H1 (cell line): ENCODE data around the gene KCNMB2. TPM values are rescaled to one million over a fixed set of nuclear protein-coding genes. Genes with fewer than 3 reads are reported as not detected.

ENCODE experiments used
- CTCF ChIA-PET: fragments of 300-600 bp; sonication (Branson Sonifier 250); formaldehyde crosslinking; loops from one replicate; lab custom pipeline; 2021; ENCODE audit not compliant: partially characterized antibody; lab: Charles Lee
- POLR2A ChIA-PET: fragments of 300-600 bp; sonication (Branson Sonifier 250); formaldehyde crosslinking; loops from one replicate; lab custom pipeline; 2021; ENCODE audit warnings: inconsistent platforms; ENCODE audit not compliant: partially characterized antibody; lab: Charles Lee
- DNase-seq, 2 experiments: peaks; one replicate each; pipeline versions ENCODE4 v3.0.0 to v3.0.0-alpha.2; 2010 to 2022; ENCODE audit warnings: low spot score in 2 of 2, low read depth in 1 of 2, mixed read lengths in 1 of 2
- FAIRE-seq: peaks from 2 replicates; lab custom pipeline; 2011; peaks lifted over from hg19 to GRCh38; lab: Jason Lieb, UNC
- H2AFZ ChIP-seq: 2 replicates; pipeline ENCODE4 v1.8.1; 2012; ENCODE audit warnings: low read length, inconsistent platforms
- H2AK5ac ChIP-seq: 2 replicates; pipeline ENCODE4 v1.6.1; 2013; ENCODE audit warnings: low read depth, low read length
- H2BK120ac ChIP-seq: replicated peaks from 2 replicates; pipeline ENCODE3; 2013; ENCODE audit warnings: low read depth, low read length, inconsistent platforms
- H2BK12ac ChIP-seq: 2 replicates; pipeline ENCODE4 v1.6.1; 2013; ENCODE audit warnings: low read depth, low read length
- H2BK15ac ChIP-seq: 2 replicates; pipeline ENCODE4 v1.6.1; 2013; ENCODE audit warnings: low read length
- H2BK20ac ChIP-seq: 2 replicates; pipeline ENCODE4 v1.6.1; 2013; ENCODE audit warnings: low read length
- H2BK5ac ChIP-seq: 2 replicates; pipeline ENCODE4 v1.6.1; 2013; ENCODE audit warnings: low read depth, low read length
- H3K14ac ChIP-seq: 2 replicates; pipeline ENCODE4 v1.6.1; 2013; ENCODE audit warnings: inconsistent platforms; ENCODE audit not compliant: insufficient read length
- H3K18ac ChIP-seq: 2 replicates; pipeline ENCODE4 v1.6.1; 2013; ENCODE audit warnings: low read length; ENCODE audit errors: extremely low read depth
- H3K23ac ChIP-seq: 2 replicates; pipeline ENCODE4 v1.6.1; 2013; ENCODE audit warnings: inconsistent platforms; ENCODE audit not compliant: insufficient read length
- H3K23me2 ChIP-seq: 2 replicates; pipeline ENCODE4 v1.6.1; 2013; ENCODE audit warnings: low read depth, low read length
- H3K27ac ChIP-seq: 2 replicates; pipeline ENCODE4 v1.6.1; 2011; ENCODE audit warnings: low read depth, low read length, inconsistent platforms
- H3K27me3 ChIP-seq, 4 experiments: replicated peaks in 1 of 4; 1 replicate in 1 of 4; 2 replicates in 3 of 4; pipeline versions ENCODE4 v1.6.1 to v1.8.1; 2011 to 2013; ENCODE audit warnings: low read length in 3 of 4, mild to moderate bottlenecking in 3 of 4, inconsistent platforms in 2 of 4, mixed read lengths in 2 of 4, moderate library complexity in 1 of 4; ENCODE audit not compliant: control insufficient read depth in 3 of 4, insufficient read depth in 3 of 4; ENCODE audit errors: extremely low read depth in 1 of 4
- H3K36me3 ChIP-seq, 4 experiments: 2 replicates each; pipeline versions ENCODE4 v1.6.1 to v1.8.1; 2011 to 2013; ENCODE audit warnings: mild to moderate bottlenecking in 4 of 4, low read length in 3 of 4, moderate library complexity in 2 of 4, control low read depth in 1 of 4, inconsistent platforms in 1 of 4; ENCODE audit not compliant: insufficient read depth in 4 of 4, control insufficient read depth in 2 of 4
- H3K4ac ChIP-seq: replicated peaks from 2 replicates; pipeline ENCODE3; 2013; ENCODE audit warnings: low read length, low read depth, mixed read lengths, inconsistent platforms; ENCODE audit not compliant: insufficient read length
- H3K4me1 ChIP-seq, 4 experiments: replicated peaks in 1 of 4; 1 replicate in 1 of 4; 2 replicates in 3 of 4; pipeline versions ENCODE4 v1.6.1 to v1.8.1; 2011 to 2013; ENCODE audit warnings: low read length in 3 of 4, inconsistent platforms in 2 of 4, mixed read lengths in 1 of 4; ENCODE audit not compliant: insufficient read depth in 4 of 4, control insufficient read depth in 3 of 4
- H3K4me2 ChIP-seq, 2 experiments: 2 replicates each; pipeline versions ENCODE4 v1.6.1 to v1.8.1; 2011 to 2013; ENCODE audit warnings: low read depth in 2 of 2, low read length in 2 of 2, control low read depth in 1 of 2, inconsistent platforms in 1 of 2, mild to moderate bottlenecking in 1 of 2; ENCODE audit not compliant: insufficient read depth in 1 of 2
- H3K4me3 ChIP-seq, 4 experiments: fragments of 200-600, 300-600 bp in 1 of 4; sonication (generic), shearing (Covaris generic), sonication (Bioruptor Twin) in 1 of 4; 2 replicates each; pipeline versions ENCODE4 v1.5.1 to v1.8.1; 2011 to 2016; ENCODE audit warnings: low read length in 4 of 4, low read depth in 3 of 4, control low read depth in 2 of 4, inconsistent platforms in 2 of 4, mild to moderate bottlenecking in 2 of 4, mixed read lengths in 1 of 4, moderate library complexity in 1 of 4; ENCODE audit not compliant: insufficient read depth in 2 of 4; ENCODE audit errors: extremely low read depth in 1 of 4
- H3K56ac ChIP-seq: replicated peaks from 2 replicates; pipeline ENCODE3; 2013; ENCODE audit warnings: low read depth, mild to moderate bottlenecking, mixed read lengths, low read length, inconsistent platforms; ENCODE audit not compliant: insufficient read length
- H3K79me1 ChIP-seq: 2 replicates; pipeline ENCODE4 v1.6.1; 2013; ENCODE audit warnings: low read depth, low read length, control low read depth
- H3K79me2 ChIP-seq, 2 experiments: 2 replicates each; pipeline versions ENCODE4 v1.6.1 to v1.8.1; 2012 to 2013; ENCODE audit warnings: low read length in 2 of 2, mild to moderate bottlenecking in 2 of 2, inconsistent platforms in 1 of 2; ENCODE audit not compliant: insufficient read depth in 2 of 2, control insufficient read depth in 1 of 2
- H3K9ac ChIP-seq, 4 experiments: replicated peaks in 1 of 4; 1 replicate in 1 of 4; 2 replicates in 3 of 4; pipeline versions ENCODE4 v1.6.1 to v1.8.1; 2011 to 2013; ENCODE audit warnings: low read depth in 3 of 4, low read length in 3 of 4, control low read depth in 2 of 4, mild to moderate bottlenecking in 2 of 4, moderate library complexity in 2 of 4, inconsistent platforms in 1 of 4; ENCODE audit errors: extremely low read depth in 1 of 4
- H3K9me3 ChIP-seq, 2 experiments: 2 replicates each; pipeline versions ENCODE4 v1.6.1 to v1.8.1; 2012 to 2013; ENCODE audit warnings: mild to moderate bottlenecking in 2 of 2, moderate library complexity in 2 of 2, control low read depth in 1 of 2, inconsistent platforms in 1 of 2, low read depth in 1 of 2, low read length in 1 of 2, mixed read lengths in 1 of 2; ENCODE audit not compliant: insufficient read depth in 2 of 2
- H4K20me1 ChIP-seq, 2 experiments: replicated peaks in 1 of 2; 2 replicates each; pipeline versions ENCODE3 to v1.8.1; 2011 to 2013; ENCODE audit warnings: inconsistent platforms in 2 of 2, low read length in 2 of 2, mild to moderate bottlenecking in 1 of 2; ENCODE audit not compliant: insufficient read depth in 2 of 2, control insufficient read depth in 1 of 2
- H4K5ac ChIP-seq: 2 replicates; pipeline ENCODE4 v1.6.1; 2013; ENCODE audit warnings: low read length, low read depth, mixed read lengths, inconsistent platforms; ENCODE audit not compliant: insufficient read length
- H4K8ac ChIP-seq: 2 replicates; pipeline ENCODE4 v1.8.0; 2013; ENCODE audit warnings: mild to moderate bottlenecking, moderate library complexity, low read length, inconsistent platforms; ENCODE audit not compliant: insufficient read depth; ENCODE audit errors: extremely low read depth
- H4K91ac ChIP-seq: replicated peaks from 2 replicates; pipeline ENCODE3; 2013; ENCODE audit warnings: low read length, mixed read lengths, inconsistent platforms; ENCODE audit not compliant: insufficient read length
- RBBP5 ChIP-seq: IDR thresholded peaks from 2 replicates; pipeline ENCODE4 v1.7.1; 2012; ENCODE audit warnings: low read depth, mild to moderate bottlenecking, inconsistent platforms, low read length, moderate library complexity, borderline replicate concordance
- WGBS, 2 experiments: shearing (Covaris generic) in 1 of 2; methylation state at CpG; one replicate each; pipeline versions ENCODE4 v1.1.6 to v1.1.7; 2013 to 2015; ENCODE audit warnings: low lambda C conversion rate in 2 of 2, mixed read lengths in 2 of 2, inconsistent platforms in 1 of 2, low coverage in 1 of 2, missing lambda C conversion rate in 1 of 2; ENCODE audit not compliant: insufficient replicate concordance in 2 of 2, insufficient coverage in 1 of 2, insufficient read length in 1 of 2; ENCODE audit errors: extremely low coverage in 1 of 2, missing lambda C conversion rate in 1 of 2; 5-methylcytosine and 5-hydroxymethylcytosine counted together
- polyA plus RNA-seq, 7 experiments: library from polyadenylated mRNA; depleted of rRNA in 3 of 7; stranded (reverse) in 5 of 7; unstranded in 2 of 7; fragments of >200 nt in 5 of 7; fragments of 200-250 nt in 2 of 7; gene quantifications; 1 replicate in 5 of 7; 2 replicates in 1 of 7; 4 replicates in 1 of 7; pipeline versions ENCODE4 v1.2.1 to v1.2.3, GENCODE V29; 2011 to 2013; ENCODE audit warnings: missing spikeins in 2 of 7, mixed read lengths in 2 of 7
- total RNA-seq: library from RNA; stranded (reverse); fragmentation: NEBNext Ultra II Directional; extraction: Animal tissue kit (Norgen Biotek cat#: 25700); gene quantifications from 2 replicates; pipeline ENCODE4 v1.2.1, GENCODE V29; 2021

The KCNMB2 gene
- total and polyA plus RNA-seq, 2 of the 8 experiments (the other 6 are each of a cell fraction or from before 2014, with no cell fraction given): not detected

- Histone ChIP-seq H3K4me1 (no peaks in the 10 kb centered on the region), H3K79me2 (no peaks in the 10 kb centered on the region), H3K4me3 (no peak overlapping the region), H2BK15ac (no peak overlapping the region), H2AK5ac (no peak overlapping the region), H3K9ac (no peak overlapping the region), H3K56ac (no peak overlapping the region), H2BK12ac (no peak overlapping the region), H3K36me3 (no peaks in the 10 kb centered on the region), H3K4me2 (no peak overlapping the region), H4K8ac (no peak overlapping the region), H4K91ac (no peak overlapping the region), H3K23me2 (no peaks in the 10 kb centered on the region), H3K23ac (no peak overlapping the region), H3K18ac (no peak overlapping the region), H3K79me1 (no peaks in the 10 kb centered on the region), H4K5ac (no peak overlapping the region), H3K27me3 (no peaks in the 10 kb centered on the region), H2AFZ (no peak overlapping the region), H3K9me3 (no peaks in the 10 kb centered on the region), H3K14ac (no peak overlapping the region), H2BK20ac (no peak overlapping the region), H3K4ac (no peak overlapping the region), H2BK120ac (no peak overlapping the region), H4K20me1 (no peaks in the 10 kb centered on the region), H2BK5ac (no peak overlapping the region), H3K27ac (no peak overlapping the region)
- WGBS, 2 experiments: 90% methylated on average over 4 of the region's 4 CpGs; no CpG with 5 or more reads in 1 of the 2 experiments
- no peak for FAIRE-seq
- DNase-seq: no peak
- ChIA-PET CTCF (no interaction called here), POLR2A (no interaction called here)
- no peak for TF ChIP-seq RBBP5
Observed at GRCh38 chr3:178561239-178561638, 25.0 kb downstream of the KCNMB2 start.
